ENCODE measurements around the gene MARK4. TPM values are rescaled to one million over a fixed set of nuclear protein-coding genes. Genes with fewer than 3 reads are reported as not detected.
"Not testable (repeated sequence)": the region's sequence is repeated elsewhere in the genome, so short reads cannot be mapped to it uniquely, and the experiment has no call there.

The MARK4 gene
- polyA plus RNA-seq, 1 donor = 17.6 TPM

GRCh38 chr19:45269939-45270338, 18.9 kb downstream of the MARK4 start:
- H3K27me3 ChIP-seq (ENCODE audit: control insufficient read depth, insufficient read depth, low read length); H3K27ac ChIP-seq (ENCODE audit: low read length); H3K4me1 ChIP-seq (ENCODE audit: control insufficient read depth, insufficient read depth, low read length); H3K4me3 ChIP-seq (ENCODE audit: low read length); DNase-seq; H3K9me3 ChIP-seq (ENCODE audit: control insufficient read depth, low read depth, low read length): not testable (repeated sequence)
- H3K36me3 ChIP-seq (ENCODE audit: control insufficient read depth, insufficient read depth, low read length) = peaks cover 37% of the 10 kb centered on the region
- WGBS (ENCODE audit: insufficient coverage, low lambda C conversion rate) = no CpG with 5 or more reads among the region's 13 CpGs

DNA sequence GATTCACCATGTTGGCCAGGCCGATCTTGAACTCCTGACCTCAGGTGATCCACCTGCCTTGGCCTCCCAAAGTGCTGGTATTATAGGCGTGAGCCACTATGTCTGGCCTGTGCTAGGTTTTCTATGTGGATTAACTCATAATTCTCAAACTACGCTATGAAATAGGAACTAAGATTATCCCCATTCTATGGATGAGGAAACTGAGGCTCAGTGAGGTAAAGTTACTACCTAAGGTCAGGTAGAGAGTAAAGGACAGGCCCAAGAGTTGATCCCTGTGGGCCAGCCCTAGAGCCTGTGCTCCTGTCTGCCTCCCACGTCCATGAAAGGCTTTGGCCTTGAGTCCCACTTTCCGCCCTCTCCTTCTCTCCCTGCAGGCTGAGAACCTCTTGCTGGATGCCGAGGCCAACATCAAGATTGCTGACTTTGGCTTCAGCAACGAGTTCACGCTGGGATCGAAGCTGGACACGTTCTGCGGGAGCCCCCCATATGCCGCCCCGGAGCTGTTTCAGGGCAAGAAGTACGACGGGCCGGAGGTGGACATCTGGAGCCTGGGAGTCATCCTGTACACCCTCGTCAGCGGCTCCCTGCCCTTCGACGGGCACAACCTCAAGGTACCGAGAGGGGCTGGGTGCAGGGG, 20.1 kb downstream of the MARK4 start:
- DNase-seq = no peak
- H3K27me3 ChIP-seq (ENCODE audit: control insufficient read depth, insufficient read depth, low read length) = no peaks in the 10 kb centered on the region
- H3K4me3 ChIP-seq (ENCODE audit: low read length) = no peak overlapping the region
- no peaks in the 10 kb centered on the region for H3K9me3 ChIP-seq (ENCODE audit: control insufficient read depth, low read depth, low read length)
- H3K27ac ChIP-seq (ENCODE audit: low read length) = no peak overlapping the region
- no CpG with 5 or more reads among the region's 21 CpGs for WGBS (ENCODE audit: insufficient coverage, low lambda C conversion rate)
- peaks cover 37% of the 10 kb centered on the region for H3K36me3 ChIP-seq (ENCODE audit: control insufficient read depth, insufficient read depth, low read length)
- H3K4me1 ChIP-seq (ENCODE audit: control insufficient read depth, insufficient read depth, low read length) = no peaks in the 10 kb centered on the region

- no CpG with 5 or more reads among the region's 7 CpGs for WGBS (ENCODE audit: insufficient coverage, low lambda C conversion rate)
- H3K36me3 ChIP-seq (ENCODE audit: control insufficient read depth, insufficient read depth, low read length) = peaks cover 35% of the 10 kb centered on the region
- H3K9me3 ChIP-seq (ENCODE audit: control insufficient read depth, low read depth, low read length) = no peaks in the 10 kb centered on the region
- no peak overlapping the region for H3K27ac ChIP-seq (ENCODE audit: low read length)
- H3K4me3 ChIP-seq (ENCODE audit: low read length) = no peak overlapping the region
- no peaks in the 10 kb centered on the region for H3K4me1 ChIP-seq (ENCODE audit: control insufficient read depth, insufficient read depth, low read length)
- DNase-seq = no peak
- H3K27me3 ChIP-seq (ENCODE audit: control insufficient read depth, insufficient read depth, low read length) = no peaks in the 10 kb centered on the region
Observed at GRCh38 chr19:45271735-45272108, 20.7 kb downstream of the MARK4 start.

DNA sequence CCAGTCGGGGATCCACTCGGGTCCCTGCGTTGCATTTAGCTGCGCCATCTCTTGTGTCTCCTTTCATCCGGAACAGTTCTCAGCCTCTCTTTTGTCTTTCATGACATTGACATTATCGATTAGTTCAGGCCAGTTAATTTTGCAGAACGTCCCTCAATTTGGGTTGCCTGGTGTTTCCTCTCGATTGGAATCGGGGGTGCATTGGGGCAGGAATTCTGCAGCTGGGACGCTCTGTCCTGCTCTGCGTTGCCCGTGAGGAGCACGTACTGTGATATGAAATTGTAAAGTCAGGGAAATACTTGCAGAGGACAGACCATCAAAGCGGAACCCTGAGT, 22.4 kb downstream of the MARK4 start:
- Histone ChIP-seq H3K9me3 (ENCODE audit: control insufficient read depth, low read depth, low read length) (no peaks in the 10 kb centered on the region), H3K4me1 (ENCODE audit: control insufficient read depth, insufficient read depth, low read length) (no peaks in the 10 kb centered on the region), H3K27me3 (ENCODE audit: control insufficient read depth, insufficient read depth, low read length) (no peaks in the 10 kb centered on the region), H3K27ac (ENCODE audit: low read length) (no peak overlapping the region), H3K4me3 (ENCODE audit: low read length) (no peak overlapping the region), H3K36me3 (ENCODE audit: control insufficient read depth, insufficient read depth, low read length) (peaks cover 43% of the 10 kb centered on the region)
- WGBS (ENCODE audit: insufficient coverage, low lambda C conversion rate) = 91% methylated on average over 7 of the region's 14 CpGs
- no peak for DNase-seq

DNA sequence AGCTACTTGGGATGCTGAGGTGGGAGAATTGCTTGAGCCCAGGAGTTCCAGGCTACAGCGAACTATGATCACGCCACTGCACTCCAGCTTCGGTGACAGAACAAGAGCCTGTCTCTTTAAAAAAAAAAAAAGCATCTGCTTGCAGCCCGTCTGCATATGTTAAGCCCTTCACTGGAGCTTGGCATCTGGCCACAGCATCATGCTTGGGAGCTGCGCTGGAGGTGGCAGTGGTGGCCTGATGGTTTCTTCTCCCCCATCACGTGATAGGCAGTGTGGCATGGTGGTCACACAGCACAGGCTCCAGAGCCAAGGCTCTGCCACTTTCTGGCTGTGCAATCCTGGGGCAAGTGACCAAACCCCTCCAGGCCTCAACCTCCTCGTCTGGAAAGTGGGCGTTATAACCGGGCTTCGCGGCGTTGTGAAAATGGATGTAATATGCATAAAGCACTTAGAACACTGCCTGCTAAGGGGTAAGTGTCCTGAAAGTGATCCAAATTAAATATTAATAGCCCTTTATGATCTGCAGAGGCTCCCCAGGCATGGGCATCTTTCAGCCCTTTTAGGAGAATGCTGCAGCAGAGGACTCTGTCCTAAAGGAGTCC, 24.4 kb downstream of the MARK4 start:
- Histone ChIP-seq H3K27ac (ENCODE audit: low read length) (no peak overlapping the region), H3K27me3 (ENCODE audit: control insufficient read depth, insufficient read depth, low read length) (no peaks in the 10 kb centered on the region), H3K4me1 (ENCODE audit: control insufficient read depth, insufficient read depth, low read length) (no peaks in the 10 kb centered on the region), H3K36me3 (ENCODE audit: control insufficient read depth, insufficient read depth, low read length) (peaks cover 49% of the 10 kb centered on the region), H3K4me3 (ENCODE audit: low read length) (no peak overlapping the region), H3K9me3 (ENCODE audit: control insufficient read depth, low read depth, low read length) (no peaks in the 10 kb centered on the region)
- 100% methylated on average over 5 of the region's 12 CpGs for WGBS (ENCODE audit: insufficient coverage, low lambda C conversion rate)
- no peak for DNase-seq

DNA sequence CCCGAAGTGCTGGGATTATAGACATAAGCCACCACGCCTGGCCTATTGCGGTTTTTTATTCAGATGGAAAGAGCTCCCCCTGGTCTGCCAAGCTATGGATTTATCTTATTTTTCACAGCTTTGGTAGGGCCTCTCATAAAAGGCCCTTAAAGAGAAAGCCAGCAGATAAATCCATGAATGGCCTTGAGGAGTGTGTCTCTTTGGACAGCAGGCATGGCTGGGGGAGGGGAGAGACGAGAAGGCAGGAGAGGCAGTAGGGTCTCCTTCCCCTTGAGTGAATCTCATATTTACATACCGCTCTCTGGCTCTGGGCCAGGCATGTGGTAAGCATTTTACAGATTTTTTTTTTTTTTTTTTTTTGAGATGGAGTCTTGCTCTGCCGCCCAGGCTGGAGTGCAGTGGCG, 25.2 kb downstream of the MARK4 start:
- Histone ChIP-seq H3K9me3 (ENCODE audit: control insufficient read depth, low read depth, low read length) (no peaks in the 10 kb centered on the region), H3K4me3 (ENCODE audit: low read length) (no peak overlapping the region), H3K36me3 (ENCODE audit: control insufficient read depth, insufficient read depth, low read length) (peaks cover 53% of the 10 kb centered on the region), H3K4me1 (ENCODE audit: control insufficient read depth, insufficient read depth, low read length) (no peaks in the 10 kb centered on the region), H3K27ac (ENCODE audit: low read length) (no peak overlapping the region), H3K27me3 (ENCODE audit: control insufficient read depth, insufficient read depth, low read length) (no peaks in the 10 kb centered on the region)
- no CpG with 5 or more reads among the region's 7 CpGs for WGBS (ENCODE audit: insufficient coverage, low lambda C conversion rate)
- DNase-seq = peak in 1 of 2 donors; percentile 11

DNA sequence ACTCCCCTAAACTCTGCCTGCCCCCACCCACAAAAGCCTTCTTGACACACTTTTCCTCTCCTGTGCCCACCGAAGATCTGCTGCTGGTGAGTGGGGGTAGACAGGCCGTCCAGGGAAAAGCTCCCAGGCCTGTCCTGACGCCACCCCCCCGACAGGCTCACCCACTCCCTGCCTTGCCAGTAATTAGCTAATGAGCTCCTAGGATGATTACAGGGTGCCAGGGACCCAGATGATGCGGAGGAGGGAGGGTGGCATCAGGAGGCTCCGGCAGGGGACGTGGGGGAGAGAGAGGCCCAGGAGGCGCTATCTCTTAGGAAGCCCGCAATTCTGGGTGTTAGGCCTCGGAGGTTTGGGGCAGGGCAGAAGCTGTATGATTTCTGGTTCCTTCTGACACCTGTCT, 27.0 kb downstream of the MARK4 start:
- no peaks in the 10 kb centered on the region for H3K9me3 ChIP-seq (ENCODE audit: control insufficient read depth, low read depth, low read length)
- no CpG with 5 or more reads among the region's 10 CpGs for WGBS (ENCODE audit: insufficient coverage, low lambda C conversion rate)
- H3K27ac ChIP-seq (ENCODE audit: low read length) = no peak overlapping the region
- H3K4me1 ChIP-seq (ENCODE audit: control insufficient read depth, insufficient read depth, low read length) = no peaks in the 10 kb centered on the region
- peaks cover 49% of the 10 kb centered on the region for H3K36me3 ChIP-seq (ENCODE audit: control insufficient read depth, insufficient read depth, low read length)
- no peaks in the 10 kb centered on the region for H3K27me3 ChIP-seq (ENCODE audit: control insufficient read depth, insufficient read depth, low read length)
- DNase-seq = no peak
- H3K4me3 ChIP-seq (ENCODE audit: low read length) = no peak overlapping the region

DNA sequence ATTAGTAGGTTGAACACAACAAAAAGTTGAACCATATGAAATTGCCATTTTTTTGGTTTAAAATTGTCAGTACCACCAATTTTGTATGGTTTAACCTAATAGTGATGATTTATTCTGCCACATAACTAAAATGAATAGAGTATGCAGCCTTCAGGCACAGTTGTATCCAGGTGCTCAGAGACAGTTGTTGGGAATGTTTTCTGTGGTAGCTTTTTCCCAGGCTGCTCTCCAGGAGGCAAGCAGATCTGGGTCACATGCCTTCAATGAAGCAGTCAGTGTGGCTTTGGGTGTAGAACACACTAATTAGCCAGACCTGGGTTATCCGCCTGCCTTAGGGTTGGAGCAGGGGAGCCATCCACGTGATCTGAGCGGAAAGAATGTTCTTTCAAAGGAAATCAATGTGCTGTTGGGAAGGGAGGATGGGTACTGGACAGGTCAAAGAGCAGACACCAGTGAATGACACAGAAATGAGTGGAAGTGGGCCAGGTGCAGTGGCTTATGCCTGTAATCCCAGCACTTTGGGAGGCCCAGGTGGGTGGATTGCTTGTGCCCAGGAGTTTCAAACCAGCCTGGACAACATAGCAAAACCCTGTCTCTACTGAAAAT, 28.6 kb downstream of the MARK4 start:
- no CpG with 5 or more reads among the region's 3 CpGs for WGBS (ENCODE audit: insufficient coverage, low lambda C conversion rate)
- Histone ChIP-seq H3K4me1 (ENCODE audit: control insufficient read depth, insufficient read depth, low read length) (no peaks in the 10 kb centered on the region), H3K27ac (ENCODE audit: low read length) (no peak overlapping the region), H3K9me3 (ENCODE audit: control insufficient read depth, low read depth, low read length) (no peaks in the 10 kb centered on the region), H3K4me3 (ENCODE audit: low read length) (no peak overlapping the region), H3K27me3 (ENCODE audit: control insufficient read depth, insufficient read depth, low read length) (no peaks in the 10 kb centered on the region), H3K36me3 (ENCODE audit: control insufficient read depth, insufficient read depth, low read length) (peaks cover 48% of the 10 kb centered on the region)
- DNase-seq = no peak

DNA sequence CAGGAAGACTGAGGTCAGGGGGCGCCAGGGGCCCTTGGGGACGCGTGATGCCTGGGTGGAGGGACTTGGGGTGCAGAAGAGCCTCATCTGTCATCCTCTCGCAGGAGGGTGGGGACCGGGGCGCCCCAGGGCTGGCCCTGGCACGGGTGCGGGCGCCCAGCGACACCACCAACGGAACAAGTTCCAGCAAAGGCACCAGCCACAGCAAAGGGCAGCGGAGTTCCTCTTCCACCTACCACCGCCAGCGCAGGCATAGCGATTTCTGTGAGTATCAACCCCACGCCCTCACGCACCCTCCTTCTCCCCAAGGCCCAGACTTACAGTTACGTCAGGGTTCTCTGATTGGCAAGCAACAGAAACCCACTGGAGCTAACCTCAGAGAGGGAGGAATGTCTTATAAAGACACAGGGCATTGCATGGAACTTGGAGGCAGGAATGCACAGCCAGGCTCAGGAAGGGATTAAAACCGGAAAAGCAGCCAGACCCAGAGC, 29.4 kb downstream of the MARK4 start:
- Histone ChIP-seq H3K9me3 (ENCODE audit: control insufficient read depth, low read depth, low read length) (no peaks in the 10 kb centered on the region), H3K4me3 (ENCODE audit: low read length) (no peak overlapping the region), H3K27ac (ENCODE audit: low read length) (no peak overlapping the region), H3K36me3 (ENCODE audit: control insufficient read depth, insufficient read depth, low read length) (peaks cover 48% of the 10 kb centered on the region), H3K4me1 (ENCODE audit: control insufficient read depth, insufficient read depth, low read length) (no peaks in the 10 kb centered on the region), H3K27me3 (ENCODE audit: control insufficient read depth, insufficient read depth, low read length) (no peaks in the 10 kb centered on the region)
- DNase-seq = no peak
- no CpG with 5 or more reads among the region's 19 CpGs for WGBS (ENCODE audit: insufficient coverage, low lambda C conversion rate)

DNA sequence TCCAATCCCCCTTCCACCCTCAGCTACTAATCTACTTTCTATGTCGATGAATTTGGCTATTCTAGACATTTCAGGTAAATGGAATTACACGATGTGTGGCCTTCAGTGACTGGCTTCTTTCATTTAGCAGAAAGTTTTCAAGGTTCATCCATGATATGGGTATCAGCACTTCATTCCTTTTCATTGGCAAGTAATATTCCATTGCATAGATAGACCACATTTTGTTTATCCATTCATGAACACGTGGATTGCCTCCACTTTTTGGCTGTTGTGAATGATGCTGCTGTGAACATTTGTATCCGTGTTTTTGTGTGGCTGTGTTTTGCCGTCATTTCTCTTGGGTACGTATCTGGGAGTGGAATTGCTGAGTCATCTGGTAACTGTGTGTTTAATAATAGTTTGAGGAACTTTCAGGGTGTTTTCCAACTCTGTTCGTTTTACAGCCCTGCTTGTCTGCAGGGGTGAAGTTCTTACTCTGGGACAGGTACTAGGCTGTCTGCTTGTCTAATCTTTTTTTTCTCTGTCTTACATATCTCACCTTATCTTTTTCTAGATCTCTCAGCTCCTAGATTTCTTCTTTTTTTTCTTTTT, 32.5 kb downstream of the MARK4 start:
- H3K36me3 ChIP-seq (ENCODE audit: control insufficient read depth, insufficient read depth, low read length) = peaks cover 43% of the 10 kb centered on the region

More for the DNA sequence above, 32.5 kb downstream of the MARK4 start:
- Histone ChIP-seq H3K9me3 (ENCODE audit: control insufficient read depth, low read depth, low read length) (no peaks in the 10 kb centered on the region), H3K27me3 (ENCODE audit: control insufficient read depth, insufficient read depth, low read length) (no peaks in the 10 kb centered on the region), H3K4me3 (ENCODE audit: low read length) (no peak overlapping the region), H3K4me1 (ENCODE audit: control insufficient read depth, insufficient read depth, low read length) (no peaks in the 10 kb centered on the region), H3K27ac (ENCODE audit: low read length) (no peak overlapping the region)
- no peak for DNase-seq
- WGBS (ENCODE audit: insufficient coverage, low lambda C conversion rate) = 100% methylated on average over 3 of the region's 7 CpGs

Measured in large intestine (tissue), 3 donors.